GM21360 (cell line): ENCODE measurements around the gene CCDC63.
"Not testable (repeated sequence)": the region's sequence is repeated elsewhere in the genome, so short reads cannot be mapped to it uniquely, and the experiment has no call there.

Source experiments
- ATAC-seq: cut with Tn5 transposase; IDR thresholded peaks from one replicate; pipeline ENCODE4 v1.9.1; 2021; ENCODE audit warnings: mild to moderate bottlenecking, moderate library complexity; ENCODE audit not compliant: unreplicated experiment

Gene CCDC63

GRCh38 chr12:110943373-110943772 is 96.6 kb downstream of the CCDC63 start:
- ATAC-seq = no peak

GRCh38 chr12:110948041-110948440 is 101.3 kb downstream of the CCDC63 start:
- no peak for ATAC-seq

GRCh38 chr12:110950466-110950865 is 103.7 kb downstream of the CCDC63 start:
- ATAC-seq = not testable (repeated sequence)

- ATAC-seq = not testable (repeated sequence)
These were observed 104.1 kb downstream of the CCDC63 start for GRCh38 chr12:110950867-110951266.
